IMR-90 (cell line): Measurements from ENCODE around the gene NXF3. TPM values are rescaled to one million over a fixed set of nuclear protein-coding genes. Genes with fewer than 3 reads are reported as not detected.

Experiments
- ATAC-seq: fragments of 200-7000 bp; cut with Tn5 transposase; 2 replicates; pipeline ENCODE4 v1.9.1; 2020; ENCODE audit warnings: low read depth, mild to moderate bottlenecking, moderate library complexity
- BruUV-seq: library from RNA; stranded (reverse); fragments of 400-500 nt; replicated peaks from 2 replicates; lab custom pipeline; 2021; lab: Mats Ljungman, UMichigan
- CTCF ChIA-PET: fragments of 300-600 bp; formaldehyde crosslinking; extraction: SDS; loops from one replicate; lab custom pipeline; 2021; ENCODE audit warnings: antibody characterized with exemption; lab: Yijun Ruan, JAX
- POLR2A ChIA-PET: fragments of 300-600 bp; sonication (Branson Sonifier 250); formaldehyde crosslinking; loops from one replicate; lab custom pipeline; 2022; ENCODE audit warnings: antibody characterized with exemption; ENCODE audit not compliant: unreplicated experiment; lab: Charles Lee
- DNase-seq: peaks from one replicate; pipeline ENCODE4 v3.0.0; 2013
- H2AFZ ChIP-seq: replicated peaks from 2 replicates; pipeline ENCODE3; 2013; ENCODE audit warnings: low read length, mild to moderate bottlenecking; ENCODE audit not compliant: poor library complexity
- H2AK5ac ChIP-seq: 2 replicates; pipeline ENCODE4 v1.6.1; 2013; ENCODE audit warnings: low read depth, low read length, inconsistent platforms
- H2AK9ac ChIP-seq: replicated peaks from 2 replicates; pipeline ENCODE3; 2013; ENCODE audit warnings: mild to moderate bottlenecking, low read depth, low read length, moderate library complexity; ENCODE audit not compliant: poor library complexity
- H2BK120ac ChIP-seq: 2 replicates; pipeline ENCODE4 v1.6.1; 2013; ENCODE audit warnings: low read depth, low read length, inconsistent platforms
- H2BK15ac ChIP-seq: 3 replicates; pipeline ENCODE4 v1.6.1; 2013; ENCODE audit warnings: low read depth, low read length, inconsistent platforms
- H2BK20ac ChIP-seq: 2 replicates; pipeline ENCODE4 v1.6.1; 2013; ENCODE audit warnings: low read depth, mild to moderate bottlenecking, inconsistent platforms, low read length, moderate library complexity
- H2BK5ac ChIP-seq: 2 replicates; pipeline ENCODE4 v1.6.1; 2013; ENCODE audit warnings: mild to moderate bottlenecking, low read depth, low read length, inconsistent platforms; ENCODE audit not compliant: poor library complexity, severe bottlenecking
- H3K14ac ChIP-seq: replicated peaks from 2 replicates; pipeline ENCODE4 v1.6.1; 2013; ENCODE audit warnings: low read depth, low read length, inconsistent platforms
- H3K18ac ChIP-seq: 2 replicates; pipeline ENCODE4 v1.6.1; 2013; ENCODE audit warnings: low read depth, low read length, control low read depth
- H3K23ac ChIP-seq: 2 replicates; pipeline ENCODE4 v1.6.1; 2013; ENCODE audit warnings: low read depth, low read length, inconsistent platforms
- H3K27ac ChIP-seq: 2 replicates; pipeline ENCODE4 v1.5.1; 2013; ENCODE audit warnings: mild to moderate bottlenecking, control low read depth, low read length; ENCODE audit not compliant: insufficient read depth
- H3K27me3 ChIP-seq: 2 replicates; pipeline ENCODE4 v1.6.1; 2013; ENCODE audit warnings: low read length; ENCODE audit not compliant: control insufficient read depth, insufficient read depth
- H3K36me3 ChIP-seq: 2 replicates; pipeline ENCODE4 v1.6.1; 2013; ENCODE audit warnings: low read length, mixed read lengths; ENCODE audit not compliant: control insufficient read depth, insufficient read depth
- H3K4ac ChIP-seq: 2 replicates; pipeline ENCODE4 v1.6.1; 2013; ENCODE audit warnings: low read depth, low read length, inconsistent platforms
- H3K4me1 ChIP-seq: 2 replicates; pipeline ENCODE4 v1.6.1; 2013; ENCODE audit warnings: low read length, mixed read lengths; ENCODE audit not compliant: control insufficient read depth, insufficient read depth
- H3K4me2 ChIP-seq: 2 replicates; pipeline ENCODE4 v1.6.1; 2013; ENCODE audit warnings: low read depth, mild to moderate bottlenecking, control low read depth, low read length, moderate library complexity
- H3K4me3 ChIP-seq: 2 replicates; pipeline ENCODE4 v1.5.1; 2013; ENCODE audit warnings: low read depth, mild to moderate bottlenecking, control low read depth, low read length, moderate library complexity; ENCODE audit not compliant: insufficient read depth
- H3K56ac ChIP-seq: 2 replicates; pipeline ENCODE4 v1.6.1; 2013; ENCODE audit warnings: low read length, inconsistent platforms; ENCODE audit not compliant: insufficient read depth; ENCODE audit errors: extremely low read depth
- H3K79me1 ChIP-seq, 2 experiments: 2 replicates each; pipeline ENCODE4 v1.6.1; 2013; ENCODE audit warnings: low read length in 2 of 2, inconsistent platforms in 1 of 2, low read depth in 1 of 2
- H3K9ac ChIP-seq: 2 replicates; pipeline ENCODE4 v1.6.1; 2013; ENCODE audit warnings: low read depth, low read length, control low read depth
- H3K9me1 ChIP-seq: 2 replicates; pipeline ENCODE4 v1.6.1; 2013; ENCODE audit warnings: low read length, inconsistent platforms; ENCODE audit not compliant: insufficient read depth
- H3K9me3 ChIP-seq: 2 replicates; pipeline ENCODE4 v1.6.1; 2013; ENCODE audit warnings: low read length; ENCODE audit not compliant: control insufficient read depth, insufficient read depth
- H4K20me1 ChIP-seq: 2 replicates; pipeline ENCODE4 v1.6.1; 2013; ENCODE audit warnings: low read length, inconsistent platforms; ENCODE audit not compliant: insufficient read depth
- H4K5ac ChIP-seq: 2 replicates; pipeline ENCODE4 v1.6.1; 2013; ENCODE audit warnings: mild to moderate bottlenecking, low read depth, low read length, control low read depth
- H4K8ac ChIP-seq, 2 experiments: 2 replicates each; pipeline ENCODE4 v1.6.1; 2013; ENCODE audit warnings: low read depth in 2 of 2, low read length in 2 of 2, control low read depth in 1 of 2, inconsistent platforms in 1 of 2
- H4K91ac ChIP-seq: 2 replicates; pipeline ENCODE4 v1.6.1; 2013; ENCODE audit warnings: low read depth, low read length, inconsistent platforms; ENCODE audit not compliant: insufficient read depth
- CEBPB ChIP-seq: IDR thresholded peaks from 2 replicates; pipeline ENCODE4 v1.6.1; 2012; ENCODE audit warnings: low read depth, low read length, improper control_type of control experiment
- MAFK ChIP-seq: IDR thresholded peaks from 2 replicates; pipeline ENCODE4 v1.6.1; 2012; ENCODE audit warnings: low read depth, low read length, improper control_type of control experiment
- MAZ ChIP-seq: IDR thresholded peaks from 2 replicates; pipeline ENCODE4 v1.6.1; 2012; ENCODE audit warnings: low read depth, mild to moderate bottlenecking, low read length, improper control_type of control experiment, moderate library complexity, borderline replicate concordance
- NFE2L2 ChIP-seq: fragments of 150-350 bp; IDR thresholded peaks from 2 replicates; pipeline ENCODE4 v1.6.1; 2016; ENCODE audit warnings: low read depth, mild to moderate bottlenecking, low read length
- POLR2A ChIP-seq: IDR thresholded peaks from 2 replicates; pipeline ENCODE4 v1.6.1; 2012; ENCODE audit warnings: mild to moderate bottlenecking, low read depth, low read length
- RCOR1 ChIP-seq: IDR thresholded peaks from 2 replicates; pipeline ENCODE4 v1.6.1; 2012; ENCODE audit warnings: mild to moderate bottlenecking, low read length, improper control_type of control experiment; ENCODE audit not compliant: insufficient replicate concordance
- SMC3 ChIP-seq: fragments of 150-350 bp; IDR thresholded peaks from 2 replicates; pipeline ENCODE4 v1.6.1; 2016; ENCODE audit warnings: low read depth, mild to moderate bottlenecking, antibody characterized with exemption, low read length, moderate library complexity
- WGBS, 2 experiments: methylation state at CpG; one replicate each; pipeline versions ENCODE4 v1.1.5 to v1.1.7; 2013; ENCODE audit warnings: missing lambda C conversion rate in 2 of 2; ENCODE audit not compliant: insufficient read length in 1 of 2; ENCODE audit errors: extremely low coverage in 2 of 2; 5-methylcytosine and 5-hydroxymethylcytosine counted together
- dilution Hi-C: fragments of 300-500 bp; cut with HindIII; formaldehyde crosslinking; loops from one replicate; pipeline ENCODE4 v1.14.3; 2018; ENCODE audit warnings: low sequenced_read_pairs; ENCODE audit not compliant: unreplicated experiment
- in situ Hi-C: fragments of 300-500 bp; cut with MboI; formaldehyde crosslinking; loops from 3 replicates; pipeline ENCODE4 v1.14.3; 2019; ENCODE audit warnings: low sequenced_read_pairs, inconsistent platforms, mixed read lengths
- intact Hi-C: fragments of 100-400 bp; cut with micrococcal nuclease; formaldehyde crosslinking; loops from 2 replicates; pipeline ENCODE4 v1.10.0; 2022
- polyA plus RNA-seq, 3 experiments: library from polyadenylated mRNA; depleted of rRNA; stranded (reverse); fragments of >200 nt; gene quantifications; 2 replicates each; pipeline ENCODE4 v1.2.3, GENCODE V29; 2012; ENCODE audit warnings: low replicate concordance in 1 of 3
- total RNA-seq: library from RNA; depleted of rRNA; stranded (reverse); fragments of >200 nt; gene quantifications from 2 replicates; pipeline ENCODE4 v1.2.3, GENCODE V29; 2012
- TF ChIP-seq, protein P1 (sequence below): fragments of 150-350 bp; IDR thresholded peaks from 2 replicates; pipeline ENCODE4 v1.6.1; 2016; ENCODE audit warnings: low read depth, mild to moderate bottlenecking, low read length, moderate library complexity, borderline replicate concordance
- TF ChIP-seq, protein P2 (sequence below): conservative IDR thresholded peaks from 2 replicates; pipeline ENCODE4 v1.5.1; 2012; ENCODE audit warnings: mild to moderate bottlenecking, low read depth, low read length, improper control_type of control experiment
- TF ChIP-seq, protein P3 (sequence below): fragments of 150-350 bp; IDR thresholded peaks from 2 replicates; pipeline ENCODE4 v1.6.1; 2017; ENCODE audit warnings: mild to moderate bottlenecking, antibody characterized with exemption, low read length, low read depth

NXF3 gene
- total and polyA plus RNA-seq, 2 of the 4 experiments (the other 2 are of a cell fraction) = not detected

DNA sequence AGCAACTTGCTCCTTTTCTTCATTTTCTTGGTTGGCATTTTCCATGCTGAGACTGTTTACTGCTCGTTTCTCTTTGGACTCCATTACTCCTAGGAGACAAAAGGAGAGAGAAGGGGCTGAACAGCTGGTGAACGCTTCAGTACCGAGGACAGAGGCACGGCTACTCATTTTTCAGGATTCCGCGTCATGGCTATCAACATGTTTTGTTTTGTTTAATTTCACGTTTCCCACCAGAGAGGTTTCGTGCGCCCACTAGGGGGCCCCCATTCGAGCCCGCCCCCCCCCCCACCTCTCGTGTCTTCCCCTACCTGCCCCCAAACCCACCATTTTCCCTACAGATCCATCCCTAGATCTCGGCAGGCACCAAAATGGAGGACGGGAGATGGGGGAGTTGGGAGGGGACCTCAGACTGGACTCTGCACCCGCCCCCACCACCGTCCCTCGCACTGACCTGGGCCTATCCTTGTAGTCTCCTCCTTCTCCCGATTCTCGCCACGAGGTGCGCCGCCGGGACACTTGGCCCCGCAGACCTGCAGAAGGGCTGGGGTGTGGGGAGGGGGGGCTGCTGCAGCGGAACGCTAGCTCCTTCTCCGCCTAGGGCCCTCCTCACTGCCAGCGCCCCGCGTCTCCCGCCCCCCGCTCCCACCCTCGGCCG lies 29.6 kb downstream of the NXF3 start:
- peak; percentile 12 for DNase-seq
- Histone ChIP-seq H3K27me3 (no peaks in the 10 kb centered on the region; the same call in 1 of the 2 replicates), H3K4me3 (no peak overlapping the region), H2BK120ac (no peak overlapping the region), H3K9ac (no peak overlapping the region), H2AK5ac (no peak overlapping the region), H3K9me1 (no peaks in the 10 kb centered on the region), H3K79me1 (no peaks in the 10 kb centered on the region), H4K20me1 (no peaks in the 10 kb centered on the region), H3K23ac (no peak overlapping the region), H2AK9ac (no peak overlapping the region), H3K4me1 (no peaks in the 10 kb centered on the region), H4K5ac (no peak overlapping the region), H3K9me3 (no peaks in the 10 kb centered on the region), H3K4ac (no peak overlapping the region), H3K14ac (no peak overlapping the region), H3K56ac (no peak overlapping the region), H3K18ac (no peak overlapping the region), H3K27ac (no peak overlapping the region), H3K4me2 (no peak overlapping the region; the same call in 1 of the 2 replicates), H2BK5ac (no peak overlapping the region), H4K8ac (no peak overlapping the region), H2AFZ (no peak overlapping the region), H2BK20ac (no peak overlapping the region), H4K91ac (no peak overlapping the region), H3K36me3 (no peaks in the 10 kb centered on the region), H2BK15ac (no peak overlapping the region)
- ATAC-seq = peak; percentile 60
- POLR2A ChIA-PET = no interaction called here
- CTCF ChIA-PET = no interaction called here
- BruUV-seq = no TSS peak
- TF ChIP-seq, protein P1, sequence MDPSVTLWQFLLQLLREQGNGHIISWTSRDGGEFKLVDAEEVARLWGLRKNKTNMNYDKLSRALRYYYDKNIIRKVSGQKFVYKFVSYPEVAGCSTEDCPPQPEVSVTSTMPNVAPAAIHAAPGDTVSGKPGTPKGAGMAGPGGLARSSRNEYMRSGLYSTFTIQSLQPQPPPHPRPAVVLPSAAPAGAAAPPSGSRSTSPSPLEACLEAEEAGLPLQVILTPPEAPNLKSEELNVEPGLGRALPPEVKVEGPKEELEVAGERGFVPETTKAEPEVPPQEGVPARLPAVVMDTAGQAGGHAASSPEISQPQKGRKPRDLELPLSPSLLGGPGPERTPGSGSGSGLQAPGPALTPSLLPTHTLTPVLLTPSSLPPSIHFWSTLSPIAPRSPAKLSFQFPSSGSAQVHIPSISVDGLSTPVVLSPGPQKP = no peak
- TF ChIP-seq, protein P2, sequence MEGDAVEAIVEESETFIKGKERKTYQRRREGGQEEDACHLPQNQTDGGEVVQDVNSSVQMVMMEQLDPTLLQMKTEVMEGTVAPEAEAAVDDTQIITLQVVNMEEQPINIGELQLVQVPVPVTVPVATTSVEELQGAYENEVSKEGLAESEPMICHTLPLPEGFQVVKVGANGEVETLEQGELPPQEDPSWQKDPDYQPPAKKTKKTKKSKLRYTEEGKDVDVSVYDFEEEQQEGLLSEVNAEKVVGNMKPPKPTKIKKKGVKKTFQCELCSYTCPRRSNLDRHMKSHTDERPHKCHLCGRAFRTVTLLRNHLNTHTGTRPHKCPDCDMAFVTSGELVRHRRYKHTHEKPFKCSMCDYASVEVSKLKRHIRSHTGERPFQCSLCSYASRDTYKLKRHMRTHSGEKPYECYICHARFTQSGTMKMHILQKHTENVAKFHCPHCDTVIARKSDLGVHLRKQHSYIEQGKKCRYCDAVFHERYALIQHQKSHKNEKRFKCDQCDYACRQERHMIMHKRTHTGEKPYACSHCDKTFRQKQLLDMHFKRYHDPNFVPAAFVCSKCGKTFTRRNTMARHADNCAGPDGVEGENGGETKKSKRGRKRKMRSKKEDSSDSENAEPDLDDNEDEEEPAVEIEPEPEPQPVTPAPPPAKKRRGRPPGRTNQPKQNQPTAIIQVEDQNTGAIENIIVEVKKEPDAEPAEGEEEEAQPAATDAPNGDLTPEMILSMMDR = no peak
- TF ChIP-seq, protein P3, sequence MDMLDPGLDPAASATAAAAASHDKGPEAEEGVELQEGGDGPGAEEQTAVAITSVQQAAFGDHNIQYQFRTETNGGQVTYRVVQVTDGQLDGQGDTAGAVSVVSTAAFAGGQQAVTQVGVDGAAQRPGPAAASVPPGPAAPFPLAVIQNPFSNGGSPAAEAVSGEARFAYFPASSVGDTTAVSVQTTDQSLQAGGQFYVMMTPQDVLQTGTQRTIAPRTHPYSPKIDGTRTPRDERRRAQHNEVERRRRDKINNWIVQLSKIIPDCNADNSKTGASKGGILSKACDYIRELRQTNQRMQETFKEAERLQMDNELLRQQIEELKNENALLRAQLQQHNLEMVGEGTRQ = no peak
- TF ChIP-seq MAZ (no peak), RCOR1 (no peak), POLR2A (no peak), MAFK (no peak), NFE2L2 (no peak), CEBPB (no peak), SMC3 (no peak)
- intact Hi-C loops (no loop called here), in situ Hi-C loops (no loop called here), dilution Hi-C loops (no loop called here)
- 17% methylated on average over 1 of the region's 34 CpGs; no CpG with 5 or more reads in 1 of the 2 experiments for WGBS, 2 experiments
